ENCODE results near the gene UBA5.

Gene UBA5

DNA sequence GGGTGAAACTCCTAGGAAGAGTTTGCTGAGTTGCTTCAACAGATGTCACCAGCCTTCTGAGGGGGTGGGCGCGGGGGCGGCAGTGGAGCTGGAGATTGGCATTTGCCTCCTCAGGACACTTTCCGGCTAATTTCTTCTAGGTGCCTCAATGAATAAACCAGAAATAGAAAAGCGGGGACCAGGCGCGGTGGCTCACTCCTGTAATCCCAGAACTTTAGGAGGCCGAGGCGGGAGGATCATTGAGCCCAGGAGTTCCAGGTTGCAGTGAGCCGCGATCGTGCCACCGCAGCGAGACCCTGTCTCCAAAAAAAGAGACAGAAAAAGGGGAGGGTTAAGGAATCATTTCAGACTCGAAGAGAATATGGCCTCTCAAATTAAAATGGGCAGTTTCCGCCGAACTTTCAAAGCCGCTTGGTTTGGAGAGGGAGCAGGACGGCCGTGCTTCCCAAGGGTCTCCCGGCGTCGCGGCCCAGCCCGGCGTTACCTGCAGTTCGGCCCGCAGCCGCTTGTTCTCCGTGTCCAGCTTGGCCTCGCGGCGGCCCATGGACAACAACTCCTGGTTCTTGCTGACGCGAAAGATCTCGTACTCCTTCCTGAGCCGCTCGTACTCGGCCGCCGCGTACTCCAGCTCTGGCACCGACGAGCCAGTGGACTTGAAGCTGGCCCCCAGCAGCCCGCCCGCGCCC is 61.5 kb downstream of the UBA5 start:
- DNase-seq: no peak

GRCh38 chr3:132722165-132723023 is 62.3 kb downstream of the UBA5 start, which contains the start of gene NPHP3:
NPHP3 (minus strand) TSS chr3:132722409; CDS start chr3:132722355, 54 bp downstream.
- peak; percentile 97 for DNase-seq

GRCh38 chr3:132723024-132723950 is 63.2 kb downstream of the UBA5 start:
- no peak for DNase-seq

DNA sequence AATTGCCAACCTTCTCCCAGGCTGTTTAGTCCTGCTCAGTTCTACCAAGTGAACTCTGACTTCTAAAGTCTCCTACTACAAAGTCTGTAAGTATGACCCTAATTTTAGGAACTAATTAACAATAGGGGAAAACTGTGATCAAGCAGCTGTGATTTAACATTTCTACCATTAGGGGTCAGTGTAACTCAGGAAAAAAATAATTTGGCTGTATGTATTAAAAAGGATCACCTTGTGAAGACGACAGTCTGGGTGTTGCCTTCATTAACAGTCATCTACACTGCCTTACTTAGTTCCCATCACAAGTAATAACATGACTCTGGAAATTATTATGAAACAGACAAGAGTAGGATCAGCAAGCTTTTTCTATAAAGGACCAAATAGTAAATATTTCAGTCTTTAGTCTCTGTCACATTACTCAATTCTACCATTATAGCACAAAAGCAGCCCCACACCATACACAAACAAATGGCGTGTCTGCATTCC is 66.3 kb downstream of the UBA5 start:
- DNase-seq: peak; percentile 80
